Gastrocnemius medialis (tissue), 4 donors: ENCODE data around the gene FKRP.

ENCODE experiments used
- POLR2A ChIP-seq, 2 donors: fragments of 450-650 bp; IDR thresholded peaks; one replicate each; pipeline ENCODE4 v1.6.1; 2017; ENCODE audit warnings: antibody characterized with exemption in 2 of 2, mild to moderate bottlenecking in 2 of 2, moderate library complexity in 2 of 2
- TF ChIP-seq, protein P1 (sequence below), 5 experiments: fragments of 450-650 bp in 3 of 5; fragments of 200-600 bp in 2 of 5; sonication (generic) in 2 of 5; IDR thresholded peaks in 4 of 5; conservative IDR thresholded peaks in 1 of 5; 1 replicate in 4 of 5; 2 replicates in 1 of 5; pipeline ENCODE4 v1.5.1; 2016 to 2019; ENCODE audit warnings: antibody characterized with exemption in 5 of 5, mild to moderate bottlenecking in 3 of 5, moderate library complexity in 3 of 5

- TF ChIP-seq, protein P1, sequence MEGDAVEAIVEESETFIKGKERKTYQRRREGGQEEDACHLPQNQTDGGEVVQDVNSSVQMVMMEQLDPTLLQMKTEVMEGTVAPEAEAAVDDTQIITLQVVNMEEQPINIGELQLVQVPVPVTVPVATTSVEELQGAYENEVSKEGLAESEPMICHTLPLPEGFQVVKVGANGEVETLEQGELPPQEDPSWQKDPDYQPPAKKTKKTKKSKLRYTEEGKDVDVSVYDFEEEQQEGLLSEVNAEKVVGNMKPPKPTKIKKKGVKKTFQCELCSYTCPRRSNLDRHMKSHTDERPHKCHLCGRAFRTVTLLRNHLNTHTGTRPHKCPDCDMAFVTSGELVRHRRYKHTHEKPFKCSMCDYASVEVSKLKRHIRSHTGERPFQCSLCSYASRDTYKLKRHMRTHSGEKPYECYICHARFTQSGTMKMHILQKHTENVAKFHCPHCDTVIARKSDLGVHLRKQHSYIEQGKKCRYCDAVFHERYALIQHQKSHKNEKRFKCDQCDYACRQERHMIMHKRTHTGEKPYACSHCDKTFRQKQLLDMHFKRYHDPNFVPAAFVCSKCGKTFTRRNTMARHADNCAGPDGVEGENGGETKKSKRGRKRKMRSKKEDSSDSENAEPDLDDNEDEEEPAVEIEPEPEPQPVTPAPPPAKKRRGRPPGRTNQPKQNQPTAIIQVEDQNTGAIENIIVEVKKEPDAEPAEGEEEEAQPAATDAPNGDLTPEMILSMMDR (IDR thresholded peaks at IDR 0.05 in 4 of 5, conservative IDR thresholded peaks at IDR 0.05 in 1 of 5): peak; percentile 81 to 97 (median 94)
- TF ChIP-seq POLR2A (IDR thresholded peaks at IDR 0.05): no peak
Observed at GRCh38 chr19:46704379-46705076, 41.3 kb upstream of the FKRP start.
